SK-N-SH treated with all-trans-retinoic acid at 6 μM for 48 hours (cell line): ENCODE results near the gene KLHL6.

Experiments
- ATAC-seq: fragments of 200-7000 bp; cut with Tn5 transposase; 3 replicates; pipeline ENCODE4 v1.9.1; 2020; ENCODE audit warnings: mild to moderate bottlenecking, moderate library complexity
- ARNTL ChIP-seq: fragments of 450-650 bp; formaldehyde crosslinking; IDR thresholded peaks from 2 replicates; pipeline ENCODE4 v1.5.0; 2020; ENCODE audit warnings: low read depth, mild to moderate bottlenecking, moderate library complexity, borderline replicate concordance
- BACH2 ChIP-seq: fragments of 250-450 bp; sonication (Bioruptor Pico); IDR thresholded peaks from 2 replicates; pipeline ENCODE4 v1.9.0; 2021; ENCODE audit warnings: mild to moderate bottlenecking, borderline replicate concordance
- CSDC2 ChIP-seq: fragments of 250-450 bp; sonication (Bioruptor Pico); IDR thresholded peaks from 2 replicates; pipeline ENCODE4 v1.5.0; 2020; ENCODE audit warnings: mild to moderate bottlenecking, moderate library complexity
- ESRRG ChIP-seq: fragments of 250-450 bp; sonication (Bioruptor Pico); IDR thresholded peaks from 2 replicates; pipeline ENCODE4 v1.6.1; 2021; ENCODE audit warnings: mild to moderate bottlenecking
- GLIS3 ChIP-seq: fragments of 250-450 bp; sonication (Bioruptor Pico); IDR thresholded peaks from 2 replicates; pipeline ENCODE4 v1.5.0; 2020; ENCODE audit warnings: mild to moderate bottlenecking, moderate library complexity
- ISL1 ChIP-seq: fragments of 250-450 bp; sonication (Bioruptor Pico); IDR thresholded peaks from 2 replicates; pipeline ENCODE4 v2.1.2; 2022; ENCODE audit warnings: mild to moderate bottlenecking, moderate library complexity
- OSR1 ChIP-seq: fragments of 250-450 bp; sonication (Bioruptor Pico); IDR thresholded peaks from 2 replicates; pipeline ENCODE4 v1.8.0; 2022; ENCODE audit warnings: moderate library complexity, mild to moderate bottlenecking, inconsistent platforms
- PPARA ChIP-seq: fragments of 250-450 bp; sonication (Bioruptor Pico); IDR thresholded peaks from 2 replicates; pipeline ENCODE4 v1.5.0; 2020; ENCODE audit warnings: mild to moderate bottlenecking, borderline replicate concordance
- SNAI2 ChIP-seq: fragments of 250-450 bp; sonication (Bioruptor Pico); IDR thresholded peaks from 2 replicates; pipeline ENCODE4 v1.5.0; 2020; ENCODE audit warnings: mild to moderate bottlenecking, moderate library complexity
- TCF4 ChIP-seq: fragments of 250-450 bp; sonication (Bioruptor Pico); IDR thresholded peaks from 2 replicates; pipeline ENCODE4 v1.8.0; 2021; ENCODE audit warnings: mild to moderate bottlenecking, moderate library complexity, borderline replicate concordance
- TOX ChIP-seq: fragments of 250-450 bp; sonication (Bioruptor Pico); IDR thresholded peaks from 2 replicates; pipeline ENCODE4 v1.8.0; 2021; ENCODE audit warnings: mild to moderate bottlenecking, moderate library complexity, borderline replicate concordance
- ZC3H10 ChIP-seq: fragments of 250-450 bp; sonication (Bioruptor Pico); IDR thresholded peaks from 2 replicates; pipeline ENCODE4 v1.5.1; 2021; ENCODE audit warnings: mild to moderate bottlenecking, moderate library complexity
- ZFP3 ChIP-seq: fragments of 250-450 bp; sonication (Bioruptor Pico); IDR thresholded peaks from 2 replicates; pipeline ENCODE4 v1.5.0; 2020; ENCODE audit warnings: mild to moderate bottlenecking, moderate library complexity
- ZFP30 ChIP-seq: fragments of 450-650 bp; formaldehyde crosslinking; IDR thresholded peaks from 2 replicates; pipeline ENCODE4 v1.5.0; 2022; ENCODE audit warnings: mild to moderate bottlenecking, moderate library complexity
- ZNF565 ChIP-seq: fragments of 450-650 bp; formaldehyde crosslinking; conservative IDR thresholded peaks from 2 replicates; pipeline ENCODE4 v1.5.0; 2020; ENCODE audit warnings: low read depth, mild to moderate bottlenecking, moderate library complexity
- ZNF70 ChIP-seq: fragments of 450-650 bp; formaldehyde crosslinking; IDR thresholded peaks from 2 replicates; pipeline ENCODE4 v1.5.0; 2020; ENCODE audit warnings: mild to moderate bottlenecking, moderate library complexity
- ZNF8 ChIP-seq: fragments of 450-650 bp; formaldehyde crosslinking; IDR thresholded peaks from 2 replicates; pipeline ENCODE4 v1.5.0; 2020; ENCODE audit warnings: mild to moderate bottlenecking, moderate library complexity
- TF ChIP-seq, protein P1 (sequence below): fragments of 250-450 bp; sonication (Bioruptor Pico); IDR thresholded peaks from 2 replicates; pipeline ENCODE4 v1.8.0; 2020; ENCODE audit warnings: mild to moderate bottlenecking, moderate library complexity, borderline replicate concordance
- TF ChIP-seq, protein P2 (sequence below): fragments of 250-450 bp; sonication (Bioruptor Pico); IDR thresholded peaks from 2 replicates; pipeline ENCODE4 v1.5.1; 2021; ENCODE audit warnings: mild to moderate bottlenecking, moderate library complexity
- TF ChIP-seq, protein P3 (sequence below): fragments of 250-450 bp; sonication (Bioruptor Pico); IDR thresholded peaks from 2 replicates; pipeline ENCODE4 v1.8.0; 2021; ENCODE audit warnings: low read depth, mild to moderate bottlenecking, moderate library complexity, borderline replicate concordance
- TF ChIP-seq, protein P4 (sequence below): fragments of 250-450 bp; sonication (Bioruptor Pico); IDR thresholded peaks from 2 replicates; pipeline ENCODE4 v1.5.0; 2020; ENCODE audit warnings: mild to moderate bottlenecking, moderate library complexity

The KLHL6 gene

DNA sequence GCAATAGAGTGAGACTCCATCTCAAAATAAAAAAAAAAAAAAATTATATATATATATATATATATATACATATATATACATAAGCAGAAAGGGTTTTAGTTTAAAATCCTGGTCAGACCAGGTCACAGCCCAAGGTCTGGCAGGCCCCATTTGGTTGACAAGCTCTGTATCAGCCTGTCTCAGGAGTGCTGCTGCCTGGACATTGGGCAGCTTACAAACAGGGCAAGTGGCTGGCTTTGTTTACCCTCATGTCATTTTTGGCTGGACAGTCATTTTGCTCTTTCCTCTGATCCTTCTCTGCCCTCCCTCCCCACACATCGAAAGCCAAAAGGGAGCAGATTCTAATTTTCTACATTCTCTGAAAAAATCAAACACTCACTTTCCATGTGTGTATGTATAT lies 26.7 kb upstream of the KLHL6 start:
- no peak for ATAC-seq
- TF ChIP-seq ARNTL (no peak), ZC3H10 (CRISPR knock-in tag) (no peak), ZNF565 (CRISPR knock-in tag) (no peak), ZFP30 (CRISPR knock-in tag) (no peak), ZFP3 (no peak), PPARA (CRISPR knock-in tag) (no peak), OSR1 (no peak), TCF4 (CRISPR knock-in tag) (no peak), TOX (CRISPR knock-in tag) (no peak), GLIS3 (CRISPR knock-in tag) (no peak), ZNF70 (CRISPR knock-in tag) (no peak), ZNF8 (no peak), CSDC2 (CRISPR knock-in tag) (no peak)
- TF ChIP-seq, protein P1, sequence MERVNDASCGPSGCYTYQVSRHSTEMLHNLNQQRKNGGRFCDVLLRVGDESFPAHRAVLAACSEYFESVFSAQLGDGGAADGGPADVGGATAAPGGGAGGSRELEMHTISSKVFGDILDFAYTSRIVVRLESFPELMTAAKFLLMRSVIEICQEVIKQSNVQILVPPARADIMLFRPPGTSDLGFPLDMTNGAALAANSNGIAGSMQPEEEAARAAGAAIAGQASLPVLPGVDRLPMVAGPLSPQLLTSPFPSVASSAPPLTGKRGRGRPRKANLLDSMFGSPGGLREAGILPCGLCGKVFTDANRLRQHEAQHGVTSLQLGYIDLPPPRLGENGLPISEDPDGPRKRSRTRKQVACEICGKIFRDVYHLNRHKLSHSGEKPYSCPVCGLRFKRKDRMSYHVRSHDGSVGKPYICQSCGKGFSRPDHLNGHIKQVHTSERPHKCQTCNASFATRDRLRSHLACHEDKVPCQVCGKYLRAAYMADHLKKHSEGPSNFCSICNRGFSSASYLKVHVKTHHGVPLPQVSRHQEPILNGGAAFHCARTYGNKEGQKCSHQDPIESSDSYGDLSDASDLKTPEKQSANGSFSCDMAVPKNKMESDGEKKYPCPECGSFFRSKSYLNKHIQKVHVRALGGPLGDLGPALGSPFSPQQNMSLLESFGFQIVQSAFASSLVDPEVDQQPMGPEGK (CRISPR knock-in tag) = no peak
- TF ChIP-seq, protein P2, sequence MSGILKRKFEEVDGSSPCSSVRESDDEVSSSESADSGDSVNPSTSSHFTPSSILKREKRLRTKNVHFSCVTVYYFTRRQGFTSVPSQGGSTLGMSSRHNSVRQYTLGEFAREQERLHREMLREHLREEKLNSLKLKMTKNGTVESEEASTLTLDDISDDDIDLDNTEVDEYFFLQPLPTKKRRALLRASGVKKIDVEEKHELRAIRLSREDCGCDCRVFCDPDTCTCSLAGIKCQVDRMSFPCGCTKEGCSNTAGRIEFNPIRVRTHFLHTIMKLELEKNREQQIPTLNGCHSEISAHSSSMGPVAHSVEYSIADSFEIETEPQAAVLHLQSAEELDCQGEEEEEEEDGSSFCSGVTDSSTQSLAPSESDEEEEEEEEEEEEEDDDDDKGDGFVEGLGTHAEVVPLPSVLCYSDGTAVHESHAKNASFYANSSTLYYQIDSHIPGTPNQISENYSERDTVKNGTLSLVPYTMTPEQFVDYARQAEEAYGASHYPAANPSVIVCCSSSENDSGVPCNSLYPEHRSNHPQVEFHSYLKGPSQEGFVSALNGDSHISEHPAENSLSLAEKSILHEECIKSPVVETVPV (CRISPR knock-in tag) = no peak
- TF ChIP-seq, protein P3, sequence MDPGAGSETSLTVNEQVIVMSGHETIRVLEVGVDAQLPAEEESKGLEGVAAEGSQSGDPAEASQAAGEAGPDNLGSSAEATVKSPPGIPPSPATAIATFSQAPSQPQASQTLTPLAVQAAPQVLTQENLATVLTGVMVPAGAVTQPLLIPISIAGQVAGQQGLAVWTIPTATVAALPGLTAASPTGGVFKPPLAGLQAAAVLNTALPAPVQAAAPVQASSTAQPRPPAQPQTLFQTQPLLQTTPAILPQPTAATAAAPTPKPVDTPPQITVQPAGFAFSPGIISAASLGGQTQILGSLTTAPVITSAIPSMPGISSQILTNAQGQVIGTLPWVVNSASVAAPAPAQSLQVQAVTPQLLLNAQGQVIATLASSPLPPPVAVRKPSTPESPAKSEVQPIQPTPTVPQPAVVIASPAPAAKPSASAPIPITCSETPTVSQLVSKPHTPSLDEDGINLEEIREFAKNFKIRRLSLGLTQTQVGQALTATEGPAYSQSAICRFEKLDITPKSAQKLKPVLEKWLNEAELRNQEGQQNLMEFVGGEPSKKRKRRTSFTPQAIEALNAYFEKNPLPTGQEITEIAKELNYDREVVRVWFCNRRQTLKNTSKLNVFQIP (CRISPR knock-in tag) = no peak

DNA sequence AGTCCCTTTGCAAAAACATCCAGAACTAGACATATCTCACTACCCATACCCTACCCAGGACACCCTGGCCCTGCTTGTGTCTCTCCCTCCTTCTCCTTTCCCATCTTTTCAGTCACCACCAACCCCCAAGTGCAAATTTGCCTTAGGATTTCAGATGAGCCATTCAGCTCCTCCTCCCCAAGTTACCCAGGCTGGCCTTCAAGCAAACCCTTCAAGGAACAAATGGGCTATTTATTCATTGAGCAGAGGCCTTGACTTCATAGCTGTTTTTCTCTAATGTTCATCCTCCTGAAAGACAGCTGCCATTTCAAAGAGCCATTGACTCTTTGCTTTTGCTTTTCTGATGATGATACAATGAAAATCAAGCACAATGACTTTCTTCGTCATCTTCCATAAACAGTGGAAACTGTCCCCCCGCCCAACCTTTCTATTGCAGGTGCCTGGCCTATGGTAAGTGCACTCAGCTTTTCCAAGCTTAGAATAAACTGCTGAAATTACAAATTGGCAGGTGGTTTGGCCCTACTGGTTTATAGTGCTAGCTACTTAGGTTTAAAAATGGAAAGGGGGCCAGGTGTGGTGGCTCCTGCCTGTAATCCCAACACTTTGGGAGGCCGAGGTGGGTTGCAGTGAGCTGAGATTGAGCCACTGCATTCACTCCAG lies 26.1 kb upstream of the KLHL6 start:
- no peak for ATAC-seq
- TF ChIP-seq, protein P1 (CRISPR knock-in tag) = no peak
- TF ChIP-seq CSDC2 (CRISPR knock-in tag) (no peak), BACH2 (CRISPR knock-in tag) (no peak), ZNF8 (no peak), TOX (CRISPR knock-in tag) (no peak), ZFP3 (no peak), SNAI2 (CRISPR knock-in tag) (no peak), ISL1 (CRISPR knock-in tag) (no peak), GLIS3 (CRISPR knock-in tag) (no peak), OSR1 (no peak), ZNF565 (CRISPR knock-in tag) (no peak), ARNTL (no peak), TCF4 (CRISPR knock-in tag) (no peak), ESRRG (CRISPR knock-in tag) (no peak), ZFP30 (CRISPR knock-in tag) (no peak), PPARA (CRISPR knock-in tag) (no peak)
- TF ChIP-seq, protein P2 (CRISPR knock-in tag) = no peak
- TF ChIP-seq, protein P3 (CRISPR knock-in tag) = no peak
- TF ChIP-seq, protein P4, sequence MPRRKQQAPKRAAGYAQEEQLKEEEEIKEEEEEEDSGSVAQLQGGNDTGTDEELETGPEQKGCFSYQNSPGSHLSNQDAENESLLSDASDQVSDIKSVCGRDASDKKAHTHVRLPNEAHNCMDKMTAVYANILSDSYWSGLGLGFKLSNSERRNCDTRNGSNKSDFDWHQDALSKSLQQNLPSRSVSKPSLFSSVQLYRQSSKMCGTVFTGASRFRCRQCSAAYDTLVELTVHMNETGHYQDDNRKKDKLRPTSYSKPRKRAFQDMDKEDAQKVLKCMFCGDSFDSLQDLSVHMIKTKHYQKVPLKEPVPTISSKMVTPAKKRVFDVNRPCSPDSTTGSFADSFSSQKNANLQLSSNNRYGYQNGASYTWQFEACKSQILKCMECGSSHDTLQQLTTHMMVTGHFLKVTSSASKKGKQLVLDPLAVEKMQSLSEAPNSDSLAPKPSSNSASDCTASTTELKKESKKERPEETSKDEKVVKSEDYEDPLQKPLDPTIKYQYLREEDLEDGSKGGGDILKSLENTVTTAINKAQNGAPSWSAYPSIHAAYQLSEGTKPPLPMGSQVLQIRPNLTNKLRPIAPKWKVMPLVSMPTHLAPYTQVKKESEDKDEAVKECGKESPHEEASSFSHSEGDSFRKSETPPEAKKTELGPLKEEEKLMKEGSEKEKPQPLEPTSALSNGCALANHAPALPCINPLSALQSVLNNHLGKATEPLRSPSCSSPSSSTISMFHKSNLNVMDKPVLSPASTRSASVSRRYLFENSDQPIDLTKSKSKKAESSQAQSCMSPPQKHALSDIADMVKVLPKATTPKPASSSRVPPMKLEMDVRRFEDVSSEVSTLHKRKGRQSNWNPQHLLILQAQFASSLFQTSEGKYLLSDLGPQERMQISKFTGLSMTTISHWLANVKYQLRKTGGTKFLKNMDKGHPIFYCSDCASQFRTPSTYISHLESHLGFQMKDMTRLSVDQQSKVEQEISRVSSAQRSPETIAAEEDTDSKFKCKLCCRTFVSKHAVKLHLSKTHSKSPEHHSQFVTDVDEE (CRISPR knock-in tag) = no peak
